ENCODE data around the gene NCKIPSD. TPM values are rescaled to one million over a fixed set of nuclear protein-coding genes. Genes with fewer than 3 reads are reported as not detected.

NCKIPSD gene
- total and polyA plus RNA-seq, 2 donors (not counting 3 experiments of a cell fraction or from before 2014, with no cell fraction given), result 12.8 to 19.1 TPM

GRCh38 chr3:48633743-48634142 is 52.0 kb downstream of the NCKIPSD start:
- no peaks in the 10 kb centered on the region for H3K79me2 ChIP-seq (ENCODE audit: control insufficient read depth, insufficient read depth, low read length)
- peaks cover 17% of the 10 kb centered on the region for H3K4me1 ChIP-seq (ENCODE audit: control insufficient read depth, extremely low read depth, insufficient read depth, low read length)
- no peak for DNase-seq (ENCODE audit: low read depth, low spot score)
- no peaks in the 10 kb centered on the region for H3K9me3 ChIP-seq (replicated peaks; ENCODE audit: control insufficient read depth, insufficient read depth, low read length)
- H3K27me3 ChIP-seq (ENCODE audit: control insufficient read depth in 2 of 2, insufficient read depth in 2 of 2, low read length in 2 of 2), result no peaks in the 10 kb centered on the region
- no TSS peak for BruUV-seq (replicated peaks)
- POLR2A ChIA-PET, result no interaction called here
- intact Hi-C loops (cut with micrococcal nuclease) (loop anchor here (2.0 kb wide), 1 partner anchor 53 kb away; no protein-coding TSS in a partner anchor), dilution Hi-C loops (cut with MboI; ENCODE audit: extremely low pct_ligation_motif_present, low sequenced_read_pairs) (no loop called here)
- peaks cover 0 to 24% of the 10 kb centered on the region in 2 experiments for H3K36me3 ChIP-seq (ENCODE audit: control insufficient read depth in 2 of 2, extremely low read depth in 1 of 2, insufficient read depth in 2 of 2, low read length in 2 of 2)
- no peak for FAIRE-seq
- no peak overlapping the region for H3K9ac ChIP-seq (replicated peaks; ENCODE audit: extremely low read depth, insufficient read depth, low read length)
- H4K20me1 ChIP-seq (replicated peaks; ENCODE audit: control insufficient read depth, extremely low read depth, insufficient read depth, low read length), result no peaks in the 10 kb centered on the region
- no peak overlapping the region for H3K4me2 ChIP-seq (ENCODE audit: insufficient read depth, low read length)
- no peaks in the 10 kb centered on the region for H3K9me1 ChIP-seq (replicated peaks; ENCODE audit: control insufficient read depth, extremely low read depth, insufficient read depth, low read length)
- no peak overlapping the region for H3K4me3 ChIP-seq (replicated peaks in 1 of 3; ENCODE audit: insufficient read depth in 1 of 3, low read depth in 1 of 3, low read length in 3 of 3)
- no peak overlapping the region for H3K27ac ChIP-seq (ENCODE audit: insufficient read depth, low read depth, low read length)
- TF ChIP-seq POLR2A (IDR thresholded peaks at IDR 0.05; ENCODE audit: low read depth, low read length) (no peak), JUN (IDR thresholded peaks at IDR 0.05; ENCODE audit: borderline replicate concordance, insufficient read depth, insufficient read length, low read depth) (no peak), MYC (IDR thresholded peaks at IDR 0.05; ENCODE audit: low read depth, low read length) (no peak), MAX (IDR thresholded peaks at IDR 0.05; ENCODE audit: insufficient read depth, insufficient read length) (no peak), FOS (IDR thresholded peaks at IDR 0.05; ENCODE audit: borderline replicate concordance, insufficient read depth, low read length) (no peak), POLR2AphosphoS5 (IDR thresholded peaks at IDR 0.05; ENCODE audit: insufficient read depth, low read depth, low read length) (no peak), GATA2 (IDR thresholded peaks at IDR 0.05; ENCODE audit: insufficient read depth, insufficient read length, low read depth, low read length) (no peak), CTCF (IDR thresholded peaks at IDR 0.05; ENCODE audit: extremely low read depth in 1 of 2, insufficient read depth in 1 of 2, low read depth in 1 of 2, low read length in 2 of 2) (no peak), EZH2 (IDR thresholded peaks at IDR 0.05; ENCODE audit: borderline replicate concordance, low read depth, low read length, severe bottlenecking) (no peak)
- H2AFZ ChIP-seq (ENCODE audit: low read depth, low read length), result no peak overlapping the region
- CTCF ChIA-PET, result interaction anchor here (4.5 kb wide), 1 partner anchor 21 kb away, joined by 32 read pairs; no protein-coding TSS in a partner anchor

Data from endothelial cell of umbilical vein (primary cell).